Osteocyte (in vitro differentiated cells): Measurements from ENCODE around the gene KMO. TPM values are rescaled to one million over a fixed set of nuclear protein-coding genes. Genes with fewer than 3 reads are reported as not detected.

ENCODE experiments used
- DNase-seq: peaks from one replicate; pipeline ENCODE4 v3.0.0; 2021; ENCODE audit warnings: mixed read lengths; ENCODE audit not compliant: unreplicated experiment; ENCODE audit errors: extremely low spot score
- H3K27ac Mint-ChIP-seq: one replicate; pipeline ENCODE4 v1.8.0; 2021; ENCODE audit warnings: mild to moderate bottlenecking, mixed read lengths; ENCODE audit not compliant: unreplicated experiment
- H3K27me3 Mint-ChIP-seq: one replicate; pipeline ENCODE4 v1.8.0; 2021; ENCODE audit warnings: mixed read lengths; ENCODE audit not compliant: unreplicated experiment
- H3K36me3 Mint-ChIP-seq: one replicate; pipeline ENCODE4 v1.8.0; 2021; ENCODE audit warnings: mixed read lengths; ENCODE audit not compliant: unreplicated experiment
- H3K4me1 Mint-ChIP-seq: one replicate; pipeline ENCODE4 v1.8.0; 2021; ENCODE audit warnings: mixed read lengths; ENCODE audit not compliant: unreplicated experiment
- H3K4me3 Mint-ChIP-seq: one replicate; pipeline ENCODE4 v1.8.0; 2021; ENCODE audit warnings: mild to moderate bottlenecking, moderate library complexity, mixed read lengths; ENCODE audit not compliant: unreplicated experiment
- H3K9me3 Mint-ChIP-seq: one replicate; pipeline ENCODE4 v1.8.0; 2021; ENCODE audit warnings: mixed read lengths; ENCODE audit not compliant: unreplicated experiment
- CTCF ChIP-seq: fragments of 200-600 bp; sonication (generic); IDR thresholded peaks from 2 replicates; pipeline ENCODE4 v1.5.0; 2021; ENCODE audit warnings: antibody characterized with exemption, mild to moderate bottlenecking, moderate library complexity
- total RNA-seq: library from RNA; stranded (reverse); gene quantifications from 2 replicates; pipeline ENCODE4 v1.2.1, GENCODE V29; 2021

The KMO gene
- total RNA-seq, 1 donor from 2014 or later = not detected

- H3K4me3 Mint-ChIP-seq = no peak overlapping the region
- no peak for TF ChIP-seq CTCF
- H3K36me3 Mint-ChIP-seq = peaks cover 13% of the 10 kb centered on the region
- no peaks in the 10 kb centered on the region for H3K27me3 Mint-ChIP-seq
- H3K4me1 Mint-ChIP-seq = peaks cover 28% of the 10 kb centered on the region
- H3K9me3 Mint-ChIP-seq = no peaks in the 10 kb centered on the region
- DNase-seq = no peak
- H3K27ac Mint-ChIP-seq = no peak overlapping the region
Measured at GRCh38 chr1:241592273-241592958, 60.2 kb downstream of the KMO start.

GRCh38 chr1:241593186-241593585 lies 61.0 kb downstream of the KMO start:
- H3K27me3 Mint-ChIP-seq = no peaks in the 10 kb centered on the region
- no peak overlapping the region for H3K4me3 Mint-ChIP-seq
- no peak overlapping the region for H3K27ac Mint-ChIP-seq
- no peaks in the 10 kb centered on the region for H3K9me3 Mint-ChIP-seq
- peaks cover 28% of the 10 kb centered on the region for H3K4me1 Mint-ChIP-seq
- H3K36me3 Mint-ChIP-seq = peaks cover 15% of the 10 kb centered on the region
- no peak for DNase-seq
- no peak for TF ChIP-seq CTCF

- H3K27ac Mint-ChIP-seq = no peak overlapping the region
- H3K36me3 Mint-ChIP-seq = peaks cover 15% of the 10 kb centered on the region
- no peaks in the 10 kb centered on the region for H3K27me3 Mint-ChIP-seq
- H3K9me3 Mint-ChIP-seq = no peaks in the 10 kb centered on the region
- H3K4me1 Mint-ChIP-seq = peaks cover 27% of the 10 kb centered on the region
- TF ChIP-seq CTCF = no peak
- no peak overlapping the region for H3K4me3 Mint-ChIP-seq
- no peak for DNase-seq
Measured at GRCh38 chr1:241596633-241597032, 64.5 kb downstream of the KMO start.

- no peak overlapping the region for H3K27ac Mint-ChIP-seq
- H3K9me3 Mint-ChIP-seq = no peaks in the 10 kb centered on the region
- peaks cover 25% of the 10 kb centered on the region for H3K4me1 Mint-ChIP-seq
- TF ChIP-seq CTCF = no peak
- H3K4me3 Mint-ChIP-seq = no peak overlapping the region
- peaks cover 15% of the 10 kb centered on the region for H3K36me3 Mint-ChIP-seq
- H3K27me3 Mint-ChIP-seq = no peaks in the 10 kb centered on the region
- DNase-seq = no peak
Measured at GRCh38 chr1:241598249-241598648, 66.1 kb downstream of the KMO start.

GRCh38 chr1:241600496-241600901 lies 68.3 kb downstream of the KMO start:
- no peak for TF ChIP-seq CTCF
- Mint-ChIP-seq H3K4me1 (peaks cover 37% of the 10 kb centered on the region), H3K27me3 (no peaks in the 10 kb centered on the region), H3K4me3 (no peak overlapping the region), H3K36me3 (peaks cover 4% of the 10 kb centered on the region), H3K9me3 (no peaks in the 10 kb centered on the region), H3K27ac (no peak overlapping the region)
- no peak for DNase-seq
